ENCODE data around the gene ABCB8.

DNA sequence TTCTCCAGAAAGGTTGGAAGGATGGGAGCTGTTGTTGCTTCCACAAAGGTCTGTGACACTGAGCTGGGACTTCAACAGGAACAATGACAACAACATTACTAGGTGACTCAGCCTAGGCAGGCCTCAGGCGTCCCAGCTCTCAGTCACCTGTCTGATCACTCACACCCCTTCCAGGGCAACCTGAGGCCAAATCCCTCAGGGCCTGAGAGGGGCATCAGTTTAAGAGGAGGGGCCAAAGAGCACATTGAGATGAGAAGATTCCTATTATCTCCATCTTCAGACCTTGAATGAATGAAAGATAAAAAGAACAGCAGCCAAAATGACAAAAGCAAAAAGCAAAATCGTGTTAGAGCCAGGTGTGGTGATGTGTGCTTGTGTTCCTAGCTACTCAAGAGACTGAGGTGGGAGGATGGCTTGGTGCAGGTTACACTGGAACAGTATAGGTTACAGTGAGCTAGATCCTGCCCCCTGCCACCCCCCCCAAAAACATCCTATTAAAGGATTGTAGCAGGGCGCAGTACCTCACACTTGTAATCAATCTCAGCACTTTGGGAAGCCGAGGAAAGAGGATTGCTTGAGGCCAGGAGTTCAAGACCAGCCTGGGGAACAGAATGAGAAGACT is 3.7 kb upstream of the ABCB8 start, which contains the start of gene ATG9B:
- TF ChIP-seq, protein P1, sequence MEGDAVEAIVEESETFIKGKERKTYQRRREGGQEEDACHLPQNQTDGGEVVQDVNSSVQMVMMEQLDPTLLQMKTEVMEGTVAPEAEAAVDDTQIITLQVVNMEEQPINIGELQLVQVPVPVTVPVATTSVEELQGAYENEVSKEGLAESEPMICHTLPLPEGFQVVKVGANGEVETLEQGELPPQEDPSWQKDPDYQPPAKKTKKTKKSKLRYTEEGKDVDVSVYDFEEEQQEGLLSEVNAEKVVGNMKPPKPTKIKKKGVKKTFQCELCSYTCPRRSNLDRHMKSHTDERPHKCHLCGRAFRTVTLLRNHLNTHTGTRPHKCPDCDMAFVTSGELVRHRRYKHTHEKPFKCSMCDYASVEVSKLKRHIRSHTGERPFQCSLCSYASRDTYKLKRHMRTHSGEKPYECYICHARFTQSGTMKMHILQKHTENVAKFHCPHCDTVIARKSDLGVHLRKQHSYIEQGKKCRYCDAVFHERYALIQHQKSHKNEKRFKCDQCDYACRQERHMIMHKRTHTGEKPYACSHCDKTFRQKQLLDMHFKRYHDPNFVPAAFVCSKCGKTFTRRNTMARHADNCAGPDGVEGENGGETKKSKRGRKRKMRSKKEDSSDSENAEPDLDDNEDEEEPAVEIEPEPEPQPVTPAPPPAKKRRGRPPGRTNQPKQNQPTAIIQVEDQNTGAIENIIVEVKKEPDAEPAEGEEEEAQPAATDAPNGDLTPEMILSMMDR (IDR thresholded peaks at IDR 0.05), result no peak
- TF ChIP-seq EP300 (IDR thresholded peaks at IDR 0.05), result no peak
- no peak for TF ChIP-seq POLR2A (IDR thresholded peaks at IDR 0.05)

Measured in tibial nerve (tissue), 4 donors.